HepG2 (cell line): ENCODE results near the gene AKR1E2. TPM values are rescaled to one million over a fixed set of nuclear protein-coding genes. Genes with fewer than 3 reads are reported as not detected.

Experiments used
- ATAC-seq: fragments of 200-7000 bp; cut with Tn5 transposase; 3 replicates; pipeline ENCODE4 v1.9.1; 2020; ENCODE audit warnings: mild to moderate bottlenecking, moderate library complexity
- BruUV-seq: library from RNA; stranded (reverse); fragments of 400-500 nt; replicated peaks from 2 replicates; lab custom pipeline; 2021; lab: Mats Ljungman, UMichigan
- CTCF ChIA-PET: fragments of 300-600 bp; formaldehyde crosslinking; extraction: SDS; loops from one replicate; lab custom pipeline; 2021; ENCODE audit warnings: low total read pairs, inconsistent platforms, low intra/inter-chr PET ratio; lab: Yijun Ruan, JAX
- POLR2A ChIA-PET: fragments of 350-600 bp; sonication (Branson Sonifier 250); formaldehyde crosslinking; loops from one replicate; lab custom pipeline; 2020; ENCODE audit warnings: antibody characterized with exemption, inconsistent platforms; lab: Yijun Ruan, JAX
- DNase-seq: peaks from one replicate; pipeline ENCODE4 v3.0.0-alpha.2; 2015; ENCODE audit warnings: low spot score
- FAIRE-seq: peaks from 3 replicates; lab custom pipeline; 2011; peaks lifted over from hg19 to GRCh38; lab: Jason Lieb, UNC
- H2AFZ ChIP-seq: one replicate; pipeline ENCODE4 v1.6.1; 2011; ENCODE audit warnings: low read length, inconsistent platforms
- H3K27ac ChIP-seq: fragments of 300-600 bp; 3 replicates; pipeline ENCODE4 v1.8.0; 2011; ENCODE audit warnings: mixed run types, mild to moderate bottlenecking, mixed read lengths, low read length, inconsistent platforms; ENCODE audit not compliant: insufficient read depth; ENCODE audit errors: extremely low read length
- H3K27me3 ChIP-seq, 2 experiments: fragments of 200-600 bp in 1 of 2; 2 replicates in 1 of 2; 3 replicates in 1 of 2; pipeline versions ENCODE4 v1.6.0 to v1.8.0; 2011; ENCODE audit warnings: low read length in 2 of 2, mild to moderate bottlenecking in 2 of 2, moderate library complexity in 2 of 2, inconsistent platforms in 1 of 2; ENCODE audit not compliant: insufficient read depth in 2 of 2, control insufficient read depth in 1 of 2
- H3K36me3 ChIP-seq, 2 experiments: fragments of 200-600 bp in 1 of 2; replicated peaks in 1 of 2; 2 replicates in 1 of 2; 3 replicates in 1 of 2; pipeline versions ENCODE4 v1.5.1 to v1.8.0; 2011; ENCODE audit warnings: low read length in 2 of 2, inconsistent platforms in 1 of 2; ENCODE audit not compliant: insufficient read depth in 2 of 2, control insufficient read depth in 1 of 2
- H3K4me1 ChIP-seq: 2 replicates; pipeline ENCODE4 v1.5.1; 2012; ENCODE audit warnings: low read length, inconsistent platforms; ENCODE audit not compliant: insufficient read depth
- H3K4me2 ChIP-seq: 2 replicates; pipeline ENCODE4 v1.6.0; 2011; ENCODE audit warnings: low read depth, low read length, inconsistent platforms
- H3K4me3 ChIP-seq, 3 experiments: fragments of 200-600 bp in 1 of 3; sonication (generic), shearing (Covaris generic) in 1 of 3; replicated peaks in 1 of 3; 2 replicates each; pipeline ENCODE4 v1.5.1; 2011 to 2016; ENCODE audit warnings: low read length in 3 of 3, inconsistent platforms in 2 of 3, low read depth in 2 of 3, mild to moderate bottlenecking in 2 of 3, control low read depth in 1 of 3, mixed read lengths in 1 of 3; ENCODE audit not compliant: insufficient read depth in 1 of 3
- H3K79me2 ChIP-seq: one replicate; pipeline ENCODE4 v1.6.1; 2011; ENCODE audit warnings: low read length, inconsistent platforms; ENCODE audit not compliant: insufficient read depth
- H3K9ac ChIP-seq: 2 replicates; pipeline ENCODE4 v1.6.0; 2011; ENCODE audit warnings: mild to moderate bottlenecking, low read depth, low read length, inconsistent platforms; ENCODE audit not compliant: insufficient read depth
- H3K9me3 ChIP-seq: 2 replicates; pipeline ENCODE4 v1.5.1; 2012; ENCODE audit warnings: mild to moderate bottlenecking, low read length
- H4K20me1 ChIP-seq: 2 replicates; pipeline ENCODE4 v1.6.0; 2011; ENCODE audit warnings: inconsistent platforms, mild to moderate bottlenecking, low read length, moderate library complexity; ENCODE audit not compliant: insufficient read depth
- BCL3 ChIP-seq: sonication (generic); formaldehyde crosslinking; IDR thresholded peaks from 2 replicates; pipeline ENCODE4 v1.5.1; 2020; ENCODE audit warnings: mild to moderate bottlenecking, missing genetic modification reagents, moderate library complexity
- CC2D1A ChIP-seq: sonication (generic); formaldehyde crosslinking; IDR thresholded peaks from 2 replicates; pipeline ENCODE4 v1.8.1; 2023; ENCODE audit warnings: mild to moderate bottlenecking, missing genetic modification reagents
- JUN ChIP-seq: sonication (generic); formaldehyde crosslinking; IDR thresholded peaks from 2 replicates; pipeline ENCODE4 v1.4.0; 2020; ENCODE audit warnings: mild to moderate bottlenecking, missing genetic modification reagents
- PREB ChIP-seq: sonication (generic); formaldehyde crosslinking; IDR thresholded peaks from 2 replicates; pipeline ENCODE4 v1.4.0; 2020; ENCODE audit warnings: missing genetic modification reagents
- SRSF4 ChIP-seq: fragments of 200-400 bp; formaldehyde crosslinking; IDR thresholded peaks from one replicate; pipeline ENCODE4 v1.6.1; 2018; ENCODE audit warnings: mild to moderate bottlenecking, low read depth, low read length, moderate library complexity; ENCODE audit not compliant: poor library complexity, severe bottlenecking
- ZNF292 ChIP-seq: sonication (generic); formaldehyde crosslinking; IDR thresholded peaks from 2 replicates; pipeline ENCODE4 v1.8.1; 2022; ENCODE audit warnings: mild to moderate bottlenecking, low read depth, missing genetic modification reagents, borderline replicate concordance
- ZNF713 ChIP-seq: sonication (generic); formaldehyde crosslinking; IDR thresholded peaks from 2 replicates; pipeline ENCODE4 v1.4.0; 2020; ENCODE audit warnings: mild to moderate bottlenecking, missing genetic modification reagents
- WGBS: methylation state at CpG from one replicate; pipeline ENCODE4 v1.1.6; 2017; ENCODE audit warnings: low lambda C conversion rate; 5-methylcytosine and 5-hydroxymethylcytosine counted together
- in situ Hi-C: cut with HindIII; loops from 2 replicates; pipeline ENCODE4 v1.10.0; 2017; ENCODE audit warnings: low pct_unique_long_range_greater_than_20kb; ENCODE audit not compliant: extremely low pct_ligation_motif_present
- intact Hi-C: fragments of 100-400 bp; cut with micrococcal nuclease; formaldehyde crosslinking; loops from one replicate; pipeline ENCODE4 v1.10.0; 2022; ENCODE audit not compliant: unreplicated experiment
- polyA plus RNA-seq, 8 experiments: library from polyadenylated mRNA; depleted of rRNA in 3 of 8; stranded (reverse) in 7 of 8; unstranded in 1 of 8; fragments of >200 nt; fragmentation: Illumina TruSeq in 4 of 8; extraction: Trizol in 4 of 8; gene quantifications; 2 replicates each; pipeline versions ENCODE4 v1.2.1 to v1.2.3, GENCODE V29; 2011 to 2016; ENCODE audit warnings: low read depth in 4 of 8, missing spikeins in 1 of 8, mixed read lengths in 1 of 8; ENCODE audit not compliant: insufficient read depth in 1 of 8
- total RNA-seq, 5 experiments: library from RNA; depleted of rRNA; stranded (reverse); fragments of >200 nt; fragmentation: Illumina TruSeq; extraction: Trizol; gene quantifications; 2 replicates each; pipeline ENCODE4 v1.2.3, GENCODE V29; 2016; ENCODE audit warnings: low read depth in 1 of 5
- TF ChIP-seq, protein P1 (sequence below): sonication (generic); formaldehyde crosslinking; IDR thresholded peaks from 2 replicates; pipeline ENCODE4 v1.4.0; 2020; ENCODE audit warnings: missing genetic modification reagents

Gene AKR1E2
- total and polyA plus RNA-seq, 2 of the 13 experiments (the other 11 are each of a cell fraction or from before 2014, with no cell fraction given): not detected

- ATAC-seq (no peak), DNase-seq (no peak), FAIRE-seq (no peak)
- in situ Hi-C loops (loop anchor here (25.0 kb wide), 1 partner anchor 552 kb away; no protein-coding TSS in a partner anchor), intact Hi-C loops (no loop called here)
- Histone ChIP-seq H3K9me3 (no peaks in the 10 kb centered on the region), H3K4me2 (no peak overlapping the region), H4K20me1 (no peaks in the 10 kb centered on the region), H3K27ac (no peak overlapping the region), H3K36me3 (no peaks in the 10 kb centered on the region; a peak in 1 of 5 replicates), H2AFZ (no peak overlapping the region), H3K27me3 (peaks cover 7 to 80% of the 10 kb centered on the region in 2 experiments), H3K9ac (no peak overlapping the region), H3K4me1 (no peaks in the 10 kb centered on the region; the same call in 1 of the 2 replicates), H3K4me3 (no peak overlapping the region), H3K79me2 (no peaks in the 10 kb centered on the region)
- TF ChIP-seq PREB (CRISPR knock-in tag) (no peak), CC2D1A (no peak), ZNF292 (CRISPR knock-in tag) (no peak), BCL3 (CRISPR knock-in tag) (no peak), JUN (CRISPR knock-in tag) (no peak), ZNF713 (CRISPR knock-in tag) (no peak), SRSF4 (no peak)
- TF ChIP-seq, protein P1, sequence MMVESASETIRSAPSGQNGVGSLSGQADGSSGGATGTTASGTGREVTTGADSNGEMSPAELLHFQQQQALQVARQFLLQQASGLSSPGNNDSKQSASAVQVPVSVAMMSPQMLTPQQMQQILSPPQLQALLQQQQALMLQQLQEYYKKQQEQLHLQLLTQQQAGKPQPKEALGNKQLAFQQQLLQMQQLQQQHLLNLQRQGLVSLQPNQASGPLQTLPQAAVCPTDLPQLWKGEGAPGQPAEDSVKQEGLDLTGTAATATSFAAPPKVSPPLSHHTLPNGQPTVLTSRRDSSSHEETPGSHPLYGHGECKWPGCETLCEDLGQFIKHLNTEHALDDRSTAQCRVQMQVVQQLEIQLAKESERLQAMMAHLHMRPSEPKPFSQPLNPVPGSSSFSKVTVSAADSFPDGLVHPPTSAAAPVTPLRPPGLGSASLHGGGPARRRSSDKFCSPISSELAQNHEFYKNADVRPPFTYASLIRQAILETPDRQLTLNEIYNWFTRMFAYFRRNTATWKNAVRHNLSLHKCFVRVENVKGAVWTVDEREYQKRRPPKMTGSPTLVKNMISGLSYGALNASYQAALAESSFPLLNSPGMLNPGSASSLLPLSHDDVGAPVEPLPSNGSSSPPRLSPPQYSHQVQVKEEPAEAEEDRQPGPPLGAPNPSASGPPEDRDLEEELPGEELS (CRISPR knock-in tag): no peak
- CTCF ChIA-PET: no interaction called here
- 1% methylated on average over 5 of the region's 5 CpGs for WGBS
- POLR2A ChIA-PET: interaction anchor here (0.6 kb wide), 1 partner anchor 12 kb away, joined by 3 read pairs; no protein-coding TSS in a partner anchor
- BruUV-seq: no TSS peak
Measured at GRCh38 chr10:4835494-4835918, 9.5 kb downstream of the AKR1E2 start.
